Esophagus mucosa (tissue), 1 donor: Measurements from ENCODE around the gene EYA4. TPM values are rescaled to one million over a fixed set of nuclear protein-coding genes. Genes with fewer than 3 reads are reported as not detected.

Experiments used
- ATAC-seq: fragments of 200-7000 bp; cut with Tn5 transposase; one replicate; pipeline ENCODE4 v1.9.1; 2020
- total RNA-seq: library from RNA; stranded (reverse); gene quantifications from one replicate; pipeline ENCODE4 v1.2.4, GENCODE V29; 2023
- donor health status: DM: yes; HTN: yes; CAD: no.

The EYA4 gene
- total RNA-seq, 1 donor from 2014 or later, result 0.20 TPM

GRCh38 chr6:133404728-133405127 is 163.6 kb downstream of the EYA4 start:
- no peak for ATAC-seq

- ATAC-seq, result no peak
Observed at GRCh38 chr6:133407320-133408100, 166.4 kb downstream of the EYA4 start.

GRCh38 chr6:133408132-133408531 is 167.0 kb downstream of the EYA4 start:
- ATAC-seq, result no peak

GRCh38 chr6:133408543-133408942 is 167.4 kb downstream of the EYA4 start:
- no peak for ATAC-seq

GRCh38 chr6:133410638-133411435 is 169.7 kb downstream of the EYA4 start:
- ATAC-seq, result no peak

- ATAC-seq, result no peak
Observed at GRCh38 chr6:133411757-133412156, 170.6 kb downstream of the EYA4 start.

- ATAC-seq, result no peak
Observed at GRCh38 chr6:133415262-133415661, 174.1 kb downstream of the EYA4 start.

GRCh38 chr6:133418108-133418507 is 177.0 kb downstream of the EYA4 start:
- no peak for ATAC-seq

- ATAC-seq, result no peak
Observed at GRCh38 chr6:133423242-133423641, 182.1 kb downstream of the EYA4 start.

- ATAC-seq, result peak; percentile 26
Observed at GRCh38 chr6:133424359-133424758, 183.2 kb downstream of the EYA4 start.

GRCh38 chr6:133426038-133426437 is 184.9 kb downstream of the EYA4 start:
- no peak for ATAC-seq

GRCh38 chr6:133428295-133428694 is 187.1 kb downstream of the EYA4 start:
- no peak for ATAC-seq

- no peak for ATAC-seq
Observed at GRCh38 chr6:133430530-133430929, 189.4 kb downstream of the EYA4 start.

GRCh38 chr6:133431031-133431430 is 189.9 kb downstream of the EYA4 start:
- ATAC-seq, result no peak

- ATAC-seq, result no peak
Observed at GRCh38 chr6:133432021-133432989, 191.1 kb downstream of the EYA4 start.

- no peak for ATAC-seq
Observed at GRCh38 chr6:133435065-133435728, 194.0 kb downstream of the EYA4 start.

GRCh38 chr6:133436652-133437051 is 195.5 kb downstream of the EYA4 start:
- ATAC-seq, result no peak

- no peak for ATAC-seq
Observed at GRCh38 chr6:133441491-133441890, 200.3 kb downstream of the EYA4 start.

- ATAC-seq, result no peak
Observed at GRCh38 chr6:133446789-133447188, 205.6 kb downstream of the EYA4 start.

- ATAC-seq, result no peak
Observed at GRCh38 chr6:133447924-133448323, 206.8 kb downstream of the EYA4 start.

GRCh38 chr6:133456439-133456838 is 215.3 kb downstream of the EYA4 start:
- no peak for ATAC-seq

GRCh38 chr6:133456944-133457343 is 215.8 kb downstream of the EYA4 start:
- no peak for ATAC-seq
